ENCODE results near the gene ARHGAP6. TPM values are rescaled to one million over a fixed set of nuclear protein-coding genes. Genes with fewer than 3 reads are reported as not detected.

ARHGAP6 gene
- total and polyA plus RNA-seq, 9 of the 15 experiments (the other 6 are each of a cell fraction or from before 2014, with no cell fraction given), result 12.5 to 63.6 (median 41.8) TPM

GRCh38 chrX:11423362-11423818 lies 242.3 kb downstream of the ARHGAP6 start (continued):
- TF ChIP-seq SRSF9 (IDR thresholded peaks at IDR 0.05; ENCODE audit: borderline replicate concordance, low read depth, low read length), result no peak
- no peak for TF ChIP-seq ZNF512 (tag; IDR thresholded peaks at IDR 0.05)
- TF ChIP-seq CCNT2 (IDR thresholded peaks at IDR 0.05; ENCODE audit: borderline replicate concordance, extremely low read depth, insufficient read length, low read depth, low read length), result no peak
- no peak for TF ChIP-seq POLR3G (IDR thresholded peaks at IDR 0.05; ENCODE audit: extremely low read depth, insufficient read length, insufficient replicate concordance)
- TF ChIP-seq BRD9 (IDR thresholded peaks at IDR 0.05; ENCODE audit: low read depth, partially characterized antibody), result no peak
- TF ChIP-seq KLF10 (CRISPR knock-in tag; IDR thresholded peaks at IDR 0.05), result no peak
- TF ChIP-seq RAD51 (IDR thresholded peaks at IDR 0.05; ENCODE audit: borderline replicate concordance, low read depth), result no peak
- TF ChIP-seq ZNF24 (IDR thresholded peaks at IDR 0.05), result peak; percentile 59; the same call in 1 of the 2 replicates
- TF ChIP-seq BHLHE40 (IDR thresholded peaks at IDR 0.05; ENCODE audit: low read length), result no peak
- TF ChIP-seq ZNF23 (CRISPR knock-in tag; IDR thresholded peaks at IDR 0.05), result no peak
- TF ChIP-seq ZNF707 (CRISPR knock-in tag; conservative IDR thresholded peaks at IDR 0.05), result no peak
- no peak for TF ChIP-seq CREB3 (tag; conservative IDR thresholded peaks at IDR 0.05; ENCODE audit: low read depth)
- TF ChIP-seq BCLAF1 (IDR thresholded peaks at IDR 0.05; ENCODE audit: borderline replicate concordance in 1 of 2, control insufficient read depth in 1 of 2, low read depth in 2 of 2, low read length in 1 of 2), result no peak
- TF ChIP-seq TRIM24 (IDR thresholded peaks at IDR 0.05), result no peak
- peak in 1 of 2 experiments; percentile 78; a peak in 2 of 4 replicates for TF ChIP-seq TBL1XR1 (IDR thresholded peaks at IDR 0.05; ENCODE audit: low read length in 2 of 2)
- TF ChIP-seq OTX1 (CRISPR knock-in tag; IDR thresholded peaks at IDR 0.05), result no peak
- no peak for TF ChIP-seq SREBF1 (IDR thresholded peaks at IDR 0.05; ENCODE audit: borderline replicate concordance, low read depth, low read length)
- no peak for TF ChIP-seq RNF219 (CRISPR knock-in tag; IDR thresholded peaks at IDR 0.05)
- TF ChIP-seq KDM5B (IDR thresholded peaks at IDR 0.05; ENCODE audit: insufficient replicate concordance, low read depth, low read length), result no peak
- TF ChIP-seq POLR3A (IDR thresholded peaks at IDR 0.05; ENCODE audit: borderline replicate concordance, extremely low read depth, insufficient read depth, insufficient read length), result no peak
- TF ChIP-seq XRCC5 (IDR thresholded peaks at IDR 0.05; ENCODE audit: low read depth, low read length), result no peak
- no peak for TF ChIP-seq ZNF717 (CRISPR knock-in tag; IDR thresholded peaks at IDR 0.05)
